Stimulated activated memory B cell treated with anti-CD40 and anti-IgM and Interleukin-4, amounts not matched to agents 10 μg/mL and 1 μg/mL and 100 μg/mL, for 72 hours (primary cell): ENCODE data around the gene ZSWIM8.
"Not testable (repeated sequence)": the region's sequence is repeated elsewhere in the genome, so short reads cannot be mapped to it uniquely, and the experiment has no call there.

Source experiments
- ATAC-seq: fragments of 150-1000 bp; cut with Tn5 transposase; 2 replicates; pipeline ENCODE4 v1.10.0; 2021
- H3K27ac Mint-ChIP-seq: one replicate; pipeline ENCODE4 v1.8.0; 2022; ENCODE audit warnings: mild to moderate bottlenecking, mixed read lengths
- H3K27me3 Mint-ChIP-seq: one replicate; pipeline ENCODE4 v1.8.0; 2022; ENCODE audit warnings: mixed read lengths
- H3K36me3 Mint-ChIP-seq: one replicate; pipeline ENCODE4 v1.8.0; 2022; ENCODE audit warnings: mixed read lengths
- H3K4me1 Mint-ChIP-seq: one replicate; pipeline ENCODE4 v1.8.0; 2022; ENCODE audit warnings: mixed read lengths
- H3K4me3 Mint-ChIP-seq: one replicate; pipeline ENCODE4 v1.8.0; 2022; ENCODE audit warnings: mild to moderate bottlenecking, moderate library complexity, mixed read lengths
- H3K9me3 Mint-ChIP-seq: one replicate; pipeline ENCODE4 v1.8.0; 2022; ENCODE audit warnings: mixed read lengths

ZSWIM8 gene

DNA sequence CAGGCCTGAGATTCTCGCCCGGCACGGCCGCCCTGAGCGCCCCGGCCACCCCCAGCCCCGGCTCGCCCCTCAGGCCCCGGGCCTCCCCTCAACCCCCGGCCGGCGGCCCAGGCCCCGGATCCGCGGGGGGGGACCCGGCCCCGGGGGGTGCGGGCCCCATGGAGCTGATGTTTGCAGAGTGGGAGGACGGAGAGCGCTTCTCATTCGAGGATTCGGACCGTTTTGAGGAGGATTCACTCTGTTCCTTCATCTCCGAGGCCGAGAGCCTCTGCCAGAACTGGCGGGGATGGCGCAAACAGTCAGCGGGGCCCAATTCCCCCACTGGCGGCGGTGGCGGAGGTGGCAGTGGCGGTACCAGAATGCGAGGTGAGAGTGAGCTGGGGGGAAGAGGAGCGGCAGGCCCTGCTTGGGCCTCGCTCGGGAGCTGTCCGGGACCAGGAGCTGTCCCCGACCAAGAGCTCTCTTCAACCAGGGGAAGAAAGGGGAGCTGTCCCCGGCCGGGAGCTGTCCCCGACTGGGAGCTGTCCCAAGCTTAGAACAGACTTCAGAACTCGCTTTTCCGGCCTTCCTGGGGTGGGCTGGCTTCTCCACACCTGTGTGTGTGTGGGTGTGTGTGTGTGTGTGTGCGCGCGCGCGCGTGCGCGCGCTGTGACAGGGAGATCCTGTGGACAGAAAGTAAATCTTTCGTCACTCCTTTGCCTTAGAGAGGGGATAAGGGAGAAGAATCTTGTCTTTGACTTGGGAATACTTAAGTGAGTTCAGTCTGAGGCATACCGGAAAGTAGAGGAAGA, 510 bp downstream of the ZSWIM8 start:
- no peaks in the 10 kb centered on the region for H3K27me3 Mint-ChIP-seq
- peak; percentile 56 for ATAC-seq
- H3K36me3 Mint-ChIP-seq = peaks cover 23% of the 10 kb centered on the region
- peak overlapping the region; percentile 96 for H3K27ac Mint-ChIP-seq
- peaks cover 58% of the 10 kb centered on the region for H3K4me1 Mint-ChIP-seq
- H3K4me3 Mint-ChIP-seq = peak overlapping the region; percentile 94
- no peaks in the 10 kb centered on the region for H3K9me3 Mint-ChIP-seq

- no peaks in the 10 kb centered on the region for H3K27me3 Mint-ChIP-seq
- peaks cover 29% of the 10 kb centered on the region for H3K36me3 Mint-ChIP-seq
- ATAC-seq = no peak
- peaks cover 55% of the 10 kb centered on the region for H3K4me1 Mint-ChIP-seq
- no peaks in the 10 kb centered on the region for H3K9me3 Mint-ChIP-seq
- H3K27ac Mint-ChIP-seq = peak overlapping the region; percentile 96
- peak overlapping the region; percentile 94 for H3K4me3 Mint-ChIP-seq
Observed at GRCh38 chr10:73786512-73786885, 1.1 kb downstream of the ZSWIM8 start.

DNA sequence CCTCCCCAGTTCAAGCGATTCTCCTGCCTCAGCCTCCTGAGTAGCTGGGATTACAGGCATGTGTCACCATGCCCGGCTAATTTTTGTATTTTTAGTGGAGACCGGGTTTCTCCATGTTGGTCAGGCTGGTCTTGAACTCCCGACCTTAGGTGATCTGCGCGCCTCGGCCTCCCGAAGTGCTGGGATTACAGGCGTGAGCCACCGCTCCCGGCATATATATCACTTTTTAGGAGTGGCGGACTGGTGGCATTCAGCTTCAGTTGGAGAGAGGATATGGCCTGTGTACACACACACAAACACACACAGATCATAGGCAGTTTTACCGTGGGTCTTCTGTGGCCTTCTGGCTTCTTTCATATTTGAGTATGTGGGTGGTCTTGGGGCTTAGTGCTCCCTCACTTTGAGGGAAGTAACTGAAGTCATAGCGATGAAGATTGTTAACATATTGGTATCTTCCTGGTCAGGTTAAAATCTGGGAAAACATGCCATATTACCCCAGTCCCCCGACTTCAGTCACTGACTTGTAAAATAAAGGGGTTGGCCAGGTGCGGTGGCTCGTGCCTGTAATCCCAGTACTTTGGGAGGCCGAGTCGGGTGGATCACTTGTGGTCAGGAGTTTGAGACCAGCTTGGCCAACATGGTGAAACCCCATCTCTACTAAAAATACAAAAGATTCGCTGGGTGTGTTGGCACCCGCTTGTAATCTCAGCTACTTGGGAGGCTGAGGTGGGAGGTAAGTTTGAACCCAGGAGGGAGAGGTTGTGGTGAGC, 1.8 kb downstream of the ZSWIM8 start:
- not testable (repeated sequence) for ATAC-seq, H3K27me3 Mint-ChIP-seq, H3K27ac Mint-ChIP-seq, H3K9me3 Mint-ChIP-seq
- Mint-ChIP-seq H3K4me1 (peaks cover 49% of the 10 kb centered on the region), H3K36me3 (peaks cover 28% of the 10 kb centered on the region), H3K4me3 (peak overlapping the region; percentile 9)

DNA sequence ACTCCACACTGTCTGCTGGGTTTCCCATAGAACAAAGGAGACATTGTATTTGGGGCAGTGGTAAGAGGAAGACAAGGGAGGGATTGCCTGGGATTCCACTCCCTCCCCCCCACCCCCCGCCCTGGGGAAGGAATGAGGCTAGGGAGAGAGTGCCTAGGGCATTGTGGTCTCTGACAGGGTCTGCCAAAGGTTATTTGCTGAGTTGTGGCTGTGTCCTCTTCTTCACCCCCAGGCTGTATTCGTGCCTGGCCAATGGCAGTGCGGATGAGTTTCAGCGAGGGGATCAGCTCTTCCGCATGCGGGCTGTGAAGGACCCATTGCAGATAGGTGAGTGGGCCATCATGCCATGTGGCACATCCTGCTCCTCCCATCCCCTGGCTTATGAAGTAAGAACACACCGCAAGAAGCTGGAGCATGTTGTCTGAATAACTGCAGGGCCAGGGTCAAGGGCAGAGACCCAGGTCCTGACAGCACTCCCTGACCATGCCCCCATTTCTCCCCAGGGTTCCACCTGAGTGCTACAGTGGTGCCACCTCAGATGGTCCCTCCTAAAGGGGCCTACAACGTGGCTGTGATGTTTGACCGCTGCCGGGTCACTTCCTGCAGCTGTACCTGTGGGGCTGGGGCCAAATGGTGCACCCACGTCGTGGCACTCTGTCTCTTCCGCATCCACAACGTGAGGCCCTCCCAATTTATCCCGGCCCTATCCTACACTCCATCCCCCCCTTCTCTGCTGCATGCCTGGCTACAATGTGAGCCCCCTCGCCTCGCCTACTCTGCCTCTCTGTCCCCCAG, 3.7 kb downstream of the ZSWIM8 start:
- Mint-ChIP-seq H3K27ac (no peak overlapping the region), H3K36me3 (peaks cover 47% of the 10 kb centered on the region), H3K9me3 (no peaks in the 10 kb centered on the region)

GRCh38 chr10:73789659-73790055, 4.3 kb downstream of the ZSWIM8 start:
- no peak for ATAC-seq
- no peak overlapping the region for H3K27ac Mint-ChIP-seq
- H3K27me3 Mint-ChIP-seq = no peaks in the 10 kb centered on the region
- peaks cover 53% of the 10 kb centered on the region for H3K36me3 Mint-ChIP-seq
- peaks cover 36% of the 10 kb centered on the region for H3K4me1 Mint-ChIP-seq
- no peak overlapping the region for H3K4me3 Mint-ChIP-seq
- no peaks in the 10 kb centered on the region for H3K9me3 Mint-ChIP-seq

More for the DNA sequence above, 3.7 kb downstream of the ZSWIM8 start:
- ATAC-seq = no peak
- H3K4me3 Mint-ChIP-seq = no peak overlapping the region
- H3K27me3 Mint-ChIP-seq = no peaks in the 10 kb centered on the region
- H3K4me1 Mint-ChIP-seq = peaks cover 36% of the 10 kb centered on the region

DNA sequence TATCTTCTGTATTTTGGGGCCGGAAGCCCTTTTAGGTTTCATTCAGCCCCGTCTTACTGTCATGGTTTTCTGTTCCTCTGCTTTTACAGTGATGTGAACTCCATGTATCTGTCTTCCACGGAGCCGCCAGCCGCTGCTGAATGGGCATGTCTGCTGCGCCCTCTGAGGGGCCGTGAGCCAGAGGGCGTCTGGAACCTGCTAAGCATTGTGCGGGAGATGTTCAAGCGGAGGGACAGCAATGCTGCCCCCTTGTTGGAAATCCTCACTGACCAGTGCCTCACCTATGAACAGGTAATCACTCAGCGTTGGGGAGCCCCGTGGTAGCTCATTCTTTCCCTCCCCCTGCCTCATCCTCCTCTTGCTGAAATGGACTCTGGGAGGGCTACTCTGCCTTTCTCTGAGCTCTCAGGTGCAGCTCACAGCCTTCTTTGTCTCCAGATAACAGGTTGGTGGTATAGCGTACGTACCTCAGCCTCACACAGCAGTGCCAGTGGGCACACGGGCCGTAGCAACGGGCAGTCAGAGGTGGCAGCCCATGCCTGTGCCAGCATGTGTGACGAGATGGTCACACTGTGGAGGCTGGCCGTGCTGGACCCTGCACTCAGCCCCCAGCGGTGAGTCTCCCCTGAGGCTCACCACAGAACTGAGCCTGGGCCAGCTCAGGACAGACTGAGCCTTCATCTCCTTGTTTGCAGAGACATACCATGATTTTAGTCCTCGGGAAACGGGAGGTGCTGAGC, 5.7 kb downstream of the ZSWIM8 start:
- Mint-ChIP-seq H3K4me1 (peaks cover 28% of the 10 kb centered on the region), H3K27me3 (no peaks in the 10 kb centered on the region), H3K4me3 (no peak overlapping the region), H3K27ac (no peak overlapping the region), H3K9me3 (no peaks in the 10 kb centered on the region), H3K36me3 (peaks cover 67% of the 10 kb centered on the region)
- no peak for ATAC-seq

DNA sequence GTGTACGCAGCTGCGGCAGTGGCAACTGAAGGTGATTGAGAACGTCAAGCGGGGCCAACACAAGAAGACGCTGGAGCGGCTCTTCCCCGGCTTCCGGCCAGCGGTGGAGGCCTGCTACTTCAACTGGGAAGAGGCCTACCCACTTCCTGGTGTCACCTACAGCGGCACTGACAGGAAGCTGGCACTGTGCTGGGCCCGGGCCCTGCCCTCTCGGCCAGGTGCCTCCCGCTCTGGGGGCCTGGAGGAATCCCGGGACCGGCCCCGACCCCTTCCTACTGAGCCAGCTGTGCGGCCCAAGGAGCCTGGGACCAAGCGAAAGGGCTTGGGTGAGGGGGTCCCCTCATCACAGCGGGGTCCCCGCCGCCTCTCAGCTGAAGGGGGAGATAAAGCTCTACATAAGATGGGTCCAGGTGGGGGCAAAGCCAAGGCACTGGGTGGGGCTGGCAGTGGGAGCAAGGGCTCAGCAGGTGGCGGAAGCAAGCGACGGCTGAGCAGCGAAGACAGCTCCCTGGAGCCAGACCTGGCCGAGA, 6.5 kb downstream of the ZSWIM8 start:
- no peaks in the 10 kb centered on the region for H3K27me3 Mint-ChIP-seq
- H3K4me1 Mint-ChIP-seq = peaks cover 22% of the 10 kb centered on the region
- H3K36me3 Mint-ChIP-seq = peaks cover 74% of the 10 kb centered on the region
- no peaks in the 10 kb centered on the region for H3K9me3 Mint-ChIP-seq
- ATAC-seq = no peak
- H3K4me3 Mint-ChIP-seq = no peak overlapping the region
- no peak overlapping the region for H3K27ac Mint-ChIP-seq

DNA sequence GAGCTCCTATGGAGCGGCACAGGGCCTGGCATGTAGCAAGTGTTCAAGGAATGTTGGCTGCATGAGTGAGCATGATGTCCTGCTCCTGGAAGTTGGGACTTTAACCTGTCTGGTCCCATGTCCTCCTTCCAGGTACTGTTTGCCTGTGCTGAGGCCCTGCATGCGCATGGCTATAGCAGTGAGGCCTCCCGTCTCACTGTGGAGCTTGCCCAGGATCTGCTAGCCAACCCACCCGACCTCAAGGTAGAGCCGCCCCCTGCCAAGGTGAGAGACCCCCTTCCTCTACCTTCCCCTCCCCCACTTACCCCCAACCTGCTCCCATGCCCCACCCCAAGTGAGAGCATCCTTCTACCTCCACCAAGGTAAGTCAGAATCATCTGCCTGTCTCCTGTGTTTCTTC, 8.1 kb downstream of the ZSWIM8 start:
- Mint-ChIP-seq H3K27me3 (no peaks in the 10 kb centered on the region), H3K4me1 (peaks cover 10% of the 10 kb centered on the region), H3K27ac (no peak overlapping the region), H3K36me3 (peaks cover 87% of the 10 kb centered on the region), H3K9me3 (no peaks in the 10 kb centered on the region), H3K4me3 (no peak overlapping the region)
- no peak for ATAC-seq

GRCh38 chr10:73795491-73795890, 10.1 kb downstream of the ZSWIM8 start:
- peaks cover 74% of the 10 kb centered on the region for H3K36me3 Mint-ChIP-seq
- not testable (repeated sequence) for ATAC-seq, H3K27me3 Mint-ChIP-seq, H3K27ac Mint-ChIP-seq, H3K9me3 Mint-ChIP-seq, H3K4me1 Mint-ChIP-seq, H3K4me3 Mint-ChIP-seq

DNA sequence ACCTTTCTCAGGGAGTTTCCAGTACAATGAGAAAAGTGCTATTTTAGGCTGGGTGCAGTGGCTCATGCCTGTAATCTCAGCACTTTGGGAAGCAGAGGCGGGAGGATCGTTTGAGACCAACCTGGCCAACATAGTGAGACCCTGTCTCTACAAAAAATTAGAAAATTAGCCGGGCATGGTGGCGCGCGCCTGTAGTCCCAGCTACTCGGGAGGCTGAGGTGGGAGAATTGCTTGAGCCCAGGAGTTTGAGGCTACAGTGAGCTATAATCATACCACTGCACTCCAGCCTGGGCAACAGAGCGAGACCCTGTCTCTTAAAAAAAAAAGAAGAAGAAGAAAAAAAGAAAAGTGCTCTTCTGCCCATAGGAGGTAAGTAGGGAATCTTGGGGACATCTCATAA, 10.6 kb downstream of the ZSWIM8 start:
- peaks cover 72% of the 10 kb centered on the region for H3K36me3 Mint-ChIP-seq
- not testable (repeated sequence) for H3K4me1 Mint-ChIP-seq, H3K27me3 Mint-ChIP-seq, ATAC-seq, H3K9me3 Mint-ChIP-seq, H3K27ac Mint-ChIP-seq, H3K4me3 Mint-ChIP-seq

DNA sequence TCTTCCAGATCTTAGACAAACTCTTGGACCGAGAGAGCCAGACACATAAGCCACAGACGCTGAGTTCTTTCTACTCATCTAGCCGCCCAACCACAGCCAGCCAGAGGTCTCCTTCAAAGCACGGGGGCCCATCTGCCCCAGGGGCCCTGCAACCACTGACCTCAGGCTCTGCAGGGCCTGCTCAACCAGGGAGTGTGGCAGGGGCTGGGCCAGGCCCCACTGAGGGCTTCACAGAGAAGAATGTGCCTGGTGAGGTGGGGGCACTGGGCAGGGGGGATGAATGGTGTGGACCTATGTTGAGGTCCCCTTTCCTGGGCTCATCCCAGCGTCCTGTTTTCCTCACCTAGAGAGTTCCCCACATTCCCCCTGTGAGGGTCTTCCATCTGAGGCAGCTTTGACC, 11.4 kb downstream of the ZSWIM8 start:
- Mint-ChIP-seq H3K9me3 (no peaks in the 10 kb centered on the region), H3K4me1 (no peaks in the 10 kb centered on the region), H3K27me3 (no peaks in the 10 kb centered on the region), H3K27ac (no peak overlapping the region), H3K36me3 (peaks cover 72% of the 10 kb centered on the region), H3K4me3 (no peak overlapping the region)
- ATAC-seq = no peak

GRCh38 chr10:73797324-73798025, 12.1 kb downstream of the ZSWIM8 start:
- Mint-ChIP-seq H3K36me3 (peaks cover 67% of the 10 kb centered on the region), H3K27ac (no peak overlapping the region), H3K27me3 (no peaks in the 10 kb centered on the region), H3K4me1 (no peaks in the 10 kb centered on the region), H3K9me3 (no peaks in the 10 kb centered on the region), H3K4me3 (no peak overlapping the region)
- no peak for ATAC-seq

GRCh38 chr10:73798087-73798486, 12.7 kb downstream of the ZSWIM8 start:
- H3K4me1 Mint-ChIP-seq = peaks cover 4% of the 10 kb centered on the region
- no peak overlapping the region for H3K4me3 Mint-ChIP-seq
- H3K27me3 Mint-ChIP-seq = no peaks in the 10 kb centered on the region
- H3K36me3 Mint-ChIP-seq = peaks cover 67% of the 10 kb centered on the region
- no peak for ATAC-seq
- H3K27ac Mint-ChIP-seq = no peak overlapping the region
- no peaks in the 10 kb centered on the region for H3K9me3 Mint-ChIP-seq

- peaks cover 14% of the 10 kb centered on the region for H3K4me1 Mint-ChIP-seq
- no peak overlapping the region for H3K27ac Mint-ChIP-seq
- H3K27me3 Mint-ChIP-seq = no peaks in the 10 kb centered on the region
- ATAC-seq = no peak
- H3K4me3 Mint-ChIP-seq = no peak overlapping the region
- H3K36me3 Mint-ChIP-seq = peaks cover 67% of the 10 kb centered on the region
- no peaks in the 10 kb centered on the region for H3K9me3 Mint-ChIP-seq
Observed at GRCh38 chr10:73798927-73799560, 13.6 kb downstream of the ZSWIM8 start.
